Measurements from ENCODE around the gene TCFL5. TPM values are rescaled to one million over a fixed set of nuclear protein-coding genes. Genes with fewer than 3 reads are reported as not detected.

Gene TCFL5
- total and polyA plus RNA-seq, 10 donors: 4.1 to 8.8 (median 6.3) TPM

DNA sequence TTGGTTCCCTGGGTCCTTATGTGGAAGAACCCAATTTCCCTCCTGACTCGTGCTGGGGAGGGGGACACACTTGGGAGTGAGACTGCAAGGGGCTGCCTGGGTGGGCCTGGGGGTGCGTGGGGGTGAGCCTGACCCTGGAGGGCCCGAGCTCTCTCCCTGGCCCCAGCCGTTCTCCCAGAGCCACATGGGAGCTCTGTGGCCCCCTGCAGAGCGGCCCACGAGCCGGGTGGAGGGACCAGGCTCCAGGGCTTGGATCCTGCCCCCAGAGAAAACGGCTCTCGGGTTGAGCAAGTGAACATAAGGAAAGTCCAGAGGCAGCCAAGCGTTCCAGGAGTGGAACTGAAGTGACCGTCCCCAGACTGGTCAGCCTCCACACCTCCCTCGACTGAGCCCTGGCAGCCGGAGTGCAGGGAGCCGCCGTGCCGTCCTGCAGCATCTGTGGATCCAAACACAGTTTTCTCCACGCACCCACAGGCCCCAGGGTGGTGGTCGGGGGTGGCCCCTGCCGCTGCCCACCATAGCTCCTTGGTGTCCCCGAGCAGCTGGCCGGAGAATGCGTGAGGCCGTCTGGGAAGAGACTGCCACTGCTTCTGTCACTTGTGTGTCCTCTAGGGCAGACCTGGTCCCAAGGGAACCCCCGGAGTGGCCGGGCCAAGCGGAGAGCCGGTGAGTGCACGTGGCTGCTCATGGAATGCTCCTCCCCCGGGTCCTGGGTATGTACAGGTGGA, 34.1 kb downstream of the TCFL5 start:
- intact Hi-C loops (cut with DNase I; ENCODE audit: low total_unique reads): no loop called here
- 80 to 87% (median 84%) methylated on average over 16 to 29 of the region's 29 CpGs for WGBS, 5 donors
- DNase-seq: no peak
- Histone ChIP-seq H3K4me3 (no peak overlapping the region), H3K36me3 (no peaks in the 10 kb centered on the region), H3K4me1 (peaks cover 7 to 40% (median 31%) of the 10 kb centered on the region in 6 donors), H3K27me3 (replicated peaks in 1 of 7) (peaks cover 0 to 33% (median 0%) of the 10 kb centered on the region in 7 donors), H3K27ac (no peak overlapping the region), H3K9me3 (no peaks in the 10 kb centered on the region)
- TF ChIP-seq CTCF (IDR thresholded peaks at IDR 0.05 in 8 of 11, conservative IDR thresholded peaks at IDR 0.05 in 3 of 11): no peak
- TF ChIP-seq POLR2A (IDR thresholded peaks at IDR 0.05): no peak
- no peak for TF ChIP-seq POLR2AphosphoS5 (IDR thresholded peaks at IDR 0.05)

DNA sequence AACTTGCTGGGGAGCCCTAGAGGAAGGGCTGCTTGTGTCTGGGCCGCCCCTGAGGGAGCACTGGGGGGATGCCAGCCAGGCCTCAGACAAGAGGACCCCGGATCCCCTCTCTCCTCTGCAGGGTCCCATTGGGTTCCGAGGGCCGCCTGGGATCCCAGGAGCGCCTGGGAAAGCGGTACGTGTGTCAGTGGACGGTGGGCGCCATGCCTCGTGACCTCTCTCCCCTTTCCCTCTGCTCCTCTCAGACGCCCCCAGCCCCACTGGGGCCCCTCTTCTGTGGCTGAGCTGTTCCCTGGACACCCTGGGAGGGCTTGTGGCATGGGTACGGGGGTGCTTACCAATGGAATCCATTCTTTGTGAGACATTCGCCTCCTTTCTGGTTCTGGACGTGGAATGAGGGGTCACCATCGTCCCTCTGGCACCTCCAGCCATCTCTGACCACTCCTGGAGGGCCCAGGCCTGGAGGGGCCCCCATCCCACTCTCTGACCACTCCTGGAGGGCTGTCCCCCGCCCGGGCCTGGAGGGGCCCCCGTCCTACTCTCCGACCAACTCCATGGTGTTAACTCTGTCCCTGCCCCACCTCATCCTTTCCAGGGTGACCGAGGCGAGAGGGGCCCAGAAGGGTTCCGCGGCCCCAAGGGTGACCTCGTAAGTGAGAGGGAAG, 34.8 kb downstream of the TCFL5 start:
- Histone ChIP-seq H3K4me3 (no peak overlapping the region), H3K27ac (peak overlapping the region in 1 of 8 donors; percentile 76), H3K9me3 (no peaks in the 10 kb centered on the region), H3K27me3 (replicated peaks in 1 of 7) (peaks cover 0 to 35% (median 0%) of the 10 kb centered on the region in 7 donors), H3K4me1 (peaks cover 0 to 33% (median 24%) of the 10 kb centered on the region in 6 donors), H3K36me3 (no peaks in the 10 kb centered on the region)
- DNase-seq: no peak
- TF ChIP-seq CTCF (IDR thresholded peaks at IDR 0.05 in 8 of 11, conservative IDR thresholded peaks at IDR 0.05 in 3 of 11): no peak
- TF ChIP-seq POLR2AphosphoS5 (IDR thresholded peaks at IDR 0.05): no peak
- no peak for TF ChIP-seq POLR2A (IDR thresholded peaks at IDR 0.05)
- intact Hi-C loops (cut with DNase I; ENCODE audit: low total_unique reads): no loop called here
- whole genome bisulfite sequencing, 5 donors: 86 to 94% (median 91%) methylated on average over 20 to 24 of the region's 24 CpGs

- intact Hi-C loops (cut with DNase I; ENCODE audit: low total_unique reads): no loop called here
- Histone ChIP-seq H3K27ac (peak overlapping the region in 1 of 8 donors; percentile 76), H3K36me3 (no peaks in the 10 kb centered on the region), H3K4me1 (peaks cover 0 to 27% (median 18%) of the 10 kb centered on the region in 6 donors), H3K4me3 (no peak overlapping the region), H3K9me3 (no peaks in the 10 kb centered on the region), H3K27me3 (replicated peaks in 1 of 7) (peaks cover 0 to 42% (median 0%) of the 10 kb centered on the region in 7 donors)
- no peak for TF ChIP-seq CTCF (IDR thresholded peaks at IDR 0.05 in 8 of 11, conservative IDR thresholded peaks at IDR 0.05 in 3 of 11)
- TF ChIP-seq POLR2A (IDR thresholded peaks at IDR 0.05): no peak
- no peak for TF ChIP-seq POLR2AphosphoS5 (IDR thresholded peaks at IDR 0.05)
- DNase-seq: no peak
- 30 to 78% (median 62%) methylated on average over 2 to 27 of the region's 27 CpGs for WGBS, 5 donors
These were observed 35.5 kb downstream of the TCFL5 start for GRCh38 chr20:62825986-62826645.

Measured in spleen (tissue), 11 donors.